LNCaP clone FGC (cell line): ENCODE results near the gene AEBP2.
"Not testable (repeated sequence)": the region's sequence is repeated elsewhere in the genome, so short reads cannot be mapped to it uniquely, and the experiment has no call there.

Experiments used
- DNase-seq: peaks from one replicate; pipeline ENCODE4 v3.0.0-alpha.2; 2011; ENCODE audit warnings: low read depth
- H3K4me3 ChIP-seq: 2 replicates; pipeline ENCODE4 v1.5.1; 2011; ENCODE audit warnings: mild to moderate bottlenecking, low read depth, low read length, control low read depth
- CTCF ChIP-seq: IDR thresholded peaks from 2 replicates; pipeline ENCODE4 v1.5.1; 2012; ENCODE audit warnings: mild to moderate bottlenecking; ENCODE audit not compliant: control insufficient read depth, insufficient read depth; ENCODE audit errors: extremely low read depth

The AEBP2 gene

DNA sequence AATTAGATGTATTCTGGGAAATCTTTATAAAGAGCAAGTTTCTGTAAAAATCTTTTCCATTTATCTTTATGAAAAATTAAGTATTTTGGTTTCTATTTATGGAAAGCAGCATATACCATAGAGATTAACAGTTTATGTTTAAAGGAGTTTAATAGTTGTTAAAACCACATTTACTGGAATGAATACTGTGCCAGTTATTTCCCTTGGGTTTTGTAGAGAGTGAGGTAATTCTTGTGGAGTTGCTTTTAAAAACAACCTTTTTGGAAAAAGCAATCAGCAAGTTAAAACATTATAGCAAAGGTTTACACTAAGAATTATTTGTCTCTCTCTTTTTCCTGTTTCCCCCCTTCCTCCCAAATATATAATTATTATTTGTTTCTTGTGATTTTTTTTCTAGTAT, 34.9 kb downstream of the AEBP2 start:
- no peak overlapping the region for H3K4me3 ChIP-seq
- no peak for TF ChIP-seq CTCF
- no peak for DNase-seq

GRCh38 chr12:19475884-19476505, 36.7 kb downstream of the AEBP2 start:
- H3K4me3 ChIP-seq, DNase-seq: not testable (repeated sequence)

GRCh38 chr12:19477071-19477470, 37.8 kb downstream of the AEBP2 start:
- H3K4me3 ChIP-seq = no peak overlapping the region
- no peak for DNase-seq
- no peak for TF ChIP-seq CTCF

DNA sequence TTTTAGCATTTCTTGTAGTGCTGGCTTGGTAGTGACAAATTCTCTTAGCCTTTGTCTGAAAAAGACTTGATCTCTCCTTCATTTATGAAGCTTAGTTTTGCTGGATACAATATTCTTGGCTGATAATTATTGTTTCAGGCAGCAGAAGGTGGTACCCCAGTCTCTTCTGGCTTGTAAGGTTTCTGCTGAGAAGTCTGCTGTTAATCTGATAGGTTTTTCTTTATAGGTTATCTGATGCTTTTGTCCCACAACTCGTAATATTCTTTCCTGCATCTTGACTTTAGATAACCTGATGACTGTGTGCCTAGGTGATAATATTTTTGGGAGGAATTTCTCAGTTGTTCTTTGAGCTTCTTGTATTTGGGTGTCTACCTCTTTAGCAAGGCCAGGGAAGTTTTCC, 41.2 kb downstream of the AEBP2 start:
- no peak overlapping the region for H3K4me3 ChIP-seq
- DNase-seq = no peak
- no peak for TF ChIP-seq CTCF

GRCh38 chr12:19482036-19482435, 42.7 kb downstream of the AEBP2 start:
- TF ChIP-seq CTCF = no peak
- H3K4me3 ChIP-seq = no peak overlapping the region
- no peak for DNase-seq

DNA sequence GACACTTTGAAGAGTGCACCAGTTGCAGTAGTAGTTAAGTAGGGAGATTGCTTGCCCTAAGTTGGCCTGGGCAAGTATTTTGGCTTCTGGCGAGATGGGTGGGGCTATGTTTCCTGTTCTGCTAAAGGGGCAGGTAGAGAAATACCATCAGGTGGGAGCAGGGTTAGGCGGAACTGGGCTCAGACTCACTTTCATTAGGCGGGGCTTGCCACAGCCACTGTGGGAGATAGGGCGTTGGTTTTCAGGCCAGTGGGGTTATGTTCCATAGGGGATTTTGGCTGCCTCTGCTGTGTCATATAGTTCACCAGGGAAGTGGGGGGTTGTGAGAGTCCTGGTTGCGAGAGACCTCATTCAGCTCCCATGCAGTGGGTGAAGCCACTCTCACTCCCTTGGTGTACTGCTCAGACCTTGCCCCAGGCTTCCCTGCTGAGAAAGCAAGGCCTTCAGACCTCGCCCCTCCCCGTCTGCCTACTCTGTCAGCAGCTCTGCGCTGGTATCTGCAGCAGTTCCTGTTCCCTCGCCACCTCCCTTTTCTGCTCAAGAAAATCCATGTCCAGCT, 43.3 kb downstream of the AEBP2 start:
- no peak for DNase-seq
- H3K4me3 ChIP-seq = no peak overlapping the region
- TF ChIP-seq CTCF = no peak

DNA sequence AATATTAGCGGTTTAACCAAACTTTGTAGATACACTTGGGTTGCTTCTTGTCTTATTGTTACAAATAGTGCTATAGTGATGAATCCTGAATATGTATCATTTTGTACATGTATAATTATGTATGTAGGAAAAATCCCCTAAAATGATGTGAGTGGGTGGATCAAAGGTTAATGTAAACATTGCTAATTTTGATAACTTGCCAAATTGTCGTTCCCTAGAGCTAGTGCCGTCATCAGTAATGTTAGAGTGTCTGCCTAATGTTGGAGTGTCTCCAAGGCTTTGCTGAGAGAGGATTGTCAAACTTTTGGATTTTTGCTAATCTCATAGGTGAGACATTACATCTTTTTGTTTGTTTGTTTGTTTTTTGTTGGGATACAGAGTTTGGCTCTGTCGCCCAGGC, 44.4 kb downstream of the AEBP2 start:
- H3K4me3 ChIP-seq = no peak overlapping the region
- DNase-seq = no peak
- no peak for TF ChIP-seq CTCF

DNA sequence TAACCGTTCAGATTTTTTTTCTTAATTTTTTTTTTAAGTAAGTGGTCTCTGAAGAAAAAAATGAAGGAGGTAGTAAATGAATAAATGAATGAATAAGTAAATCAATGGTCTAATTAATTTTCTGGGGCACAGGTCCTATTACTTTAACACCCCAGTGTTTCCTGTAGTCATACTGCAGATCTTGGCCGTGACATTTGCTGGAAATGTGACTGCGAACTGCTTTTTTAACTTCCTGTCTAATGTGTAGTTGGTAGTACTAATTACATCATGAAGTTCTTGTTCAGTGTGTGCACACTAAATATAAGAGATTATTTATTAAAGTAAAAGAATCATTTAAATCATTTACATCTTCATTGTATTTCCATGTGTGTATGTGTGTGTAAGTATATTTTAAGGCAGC, 45.4 kb downstream of the AEBP2 start:
- H3K4me3 ChIP-seq = no peak overlapping the region
- TF ChIP-seq CTCF = no peak
- DNase-seq = no peak
